NCI-H1694 treated with DMSO at 0.1 percent for 48 hours (cell line): Measurements from ENCODE around the gene INPP5D.
"Not testable (repeated sequence)": the region's sequence is repeated elsewhere in the genome, so short reads cannot be mapped to it uniquely, and the experiment has no call there.

Experiments
- DNase-seq: peaks from one replicate; lab custom pipeline; 2025; lab: John Stamatoyannopoulos, UW

The INPP5D gene

DNA sequence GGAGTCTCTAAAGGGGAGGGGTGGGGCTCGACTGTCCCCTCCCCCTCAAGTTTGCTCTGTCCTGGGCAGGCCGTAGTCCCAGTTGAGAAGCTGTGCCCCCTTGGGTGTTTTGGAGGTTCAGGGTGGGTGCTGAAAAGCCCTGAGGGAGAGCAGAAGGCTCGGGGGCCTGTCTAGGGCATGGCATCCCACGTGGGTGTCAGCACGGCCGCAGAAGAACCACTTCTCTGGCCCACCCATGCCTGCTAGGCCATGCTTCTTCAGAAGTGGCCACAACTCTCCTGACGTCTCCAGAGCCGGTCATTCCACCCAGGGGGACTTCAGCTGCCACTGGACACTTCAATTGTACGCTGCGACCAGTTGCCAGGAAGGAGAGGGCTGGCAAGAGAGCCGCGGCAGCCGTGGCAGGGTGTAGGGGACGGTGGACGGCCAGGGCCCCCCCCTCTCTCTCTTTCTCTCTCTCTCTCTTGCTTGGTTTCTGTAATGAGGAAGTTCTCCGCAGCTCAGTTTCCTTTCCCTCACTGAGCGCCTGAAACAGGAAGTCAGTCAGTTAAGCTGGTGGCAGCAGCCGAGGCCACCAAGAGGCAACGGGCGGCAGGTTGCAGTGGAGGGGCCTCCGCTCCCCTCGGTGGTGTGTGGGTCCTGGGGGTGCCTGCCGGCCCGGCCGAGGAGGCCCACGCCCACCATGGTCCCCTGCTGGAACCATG lies at the start of gene INPP5D:
Gene INPP5D (plus strand): TSS at position 546 of the 704 bp plus-strand sequence. CDS start 137 bp downstream, at position 683.
- no peak for DNase-seq

GRCh38 chr2:233010569-233011267 lies 49.4 kb upstream of the INPP5D start:
- DNase-seq, result no peak

DNA sequence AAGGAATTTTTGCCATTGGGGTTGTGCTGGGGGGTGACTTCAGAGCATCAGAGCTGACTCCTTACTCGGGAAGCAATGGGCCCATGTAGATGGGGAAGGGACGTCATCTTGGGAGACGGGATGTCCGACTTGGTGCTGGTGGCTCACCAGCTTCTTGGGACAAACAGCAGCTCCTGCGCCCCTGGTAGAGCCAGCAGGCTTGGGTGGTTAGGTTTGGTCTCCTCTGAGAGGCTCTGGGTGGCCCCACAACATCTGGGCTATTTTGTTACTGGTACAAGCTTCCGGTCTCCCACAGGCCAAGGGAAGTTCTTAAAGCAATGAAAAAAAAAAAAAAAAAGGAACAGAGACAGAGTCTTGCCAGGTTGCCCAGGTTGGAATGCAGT lies 48.9 kb upstream of the INPP5D start:
- no peak for DNase-seq

GRCh38 chr2:233011702-233012131 lies 48.4 kb upstream of the INPP5D start:
- DNase-seq, result no peak

DNA sequence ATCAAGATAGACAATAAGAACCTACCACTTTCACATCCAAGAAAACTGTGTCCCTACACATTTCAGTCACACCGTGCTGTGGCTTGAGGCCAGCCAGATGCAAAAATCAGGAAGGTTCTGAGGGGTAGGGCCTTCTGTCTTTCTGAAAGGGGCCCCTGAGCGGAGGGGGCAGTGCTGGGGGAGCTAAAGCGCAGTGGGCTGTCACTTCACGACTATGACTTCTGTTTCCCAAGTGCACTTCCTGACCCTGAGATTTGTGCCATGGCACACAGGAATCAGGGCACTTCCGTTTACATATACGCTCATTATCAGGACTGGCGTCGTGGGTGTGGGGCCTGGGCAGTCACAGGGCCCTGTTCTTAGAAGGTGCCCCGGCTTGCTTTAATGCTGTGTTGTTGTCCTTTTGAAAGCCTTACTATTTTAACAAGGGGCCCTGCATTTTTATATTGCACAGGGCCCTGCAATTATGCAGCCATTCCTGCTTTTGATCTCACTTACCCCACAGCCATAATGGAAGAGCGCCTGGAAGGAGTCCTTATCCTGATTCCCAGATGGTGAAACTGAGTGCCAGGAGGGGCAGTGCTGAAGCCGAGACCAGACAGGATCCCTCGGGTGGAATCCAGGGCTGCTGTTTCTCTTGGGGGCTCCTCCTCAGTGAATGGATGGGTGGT lies 47.7 kb upstream of the INPP5D start:
- no peak for DNase-seq

GRCh38 chr2:233013027-233013461 lies 47.1 kb upstream of the INPP5D start, which contains the start of gene NGEF:
NGEF (minus strand) TSS chr2:233013256; CDS start chr2:232974890, 38,366 bp downstream.
- no peak for DNase-seq

GRCh38 chr2:233013650-233014049 lies 46.5 kb upstream of the INPP5D start:
- DNase-seq, result no peak

GRCh38 chr2:233015019-233015645 lies 45.0 kb upstream of the INPP5D start:
- DNase-seq, result no peak

GRCh38 chr2:233017947-233018346 lies 42.2 kb upstream of the INPP5D start:
- DNase-seq, result no peak

DNA sequence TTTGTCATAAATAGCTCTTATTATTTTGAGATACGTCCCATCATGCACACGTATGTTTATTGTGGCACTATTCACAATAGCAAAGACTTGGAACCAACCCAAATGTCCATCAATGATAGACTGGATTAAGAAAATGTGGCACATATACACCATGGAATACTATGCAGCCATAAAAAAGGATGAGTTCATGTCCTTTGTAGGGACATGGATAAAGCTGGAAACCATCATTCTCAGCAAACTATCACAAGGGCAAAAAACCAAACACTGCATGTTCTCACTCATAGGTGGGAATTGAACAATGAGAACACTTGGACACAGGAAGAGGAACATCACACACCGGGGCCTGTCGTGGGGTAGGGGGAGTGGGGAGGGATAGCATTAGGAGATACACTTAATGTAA lies 40.5 kb upstream of the INPP5D start:
- not testable (repeated sequence) for DNase-seq

DNA sequence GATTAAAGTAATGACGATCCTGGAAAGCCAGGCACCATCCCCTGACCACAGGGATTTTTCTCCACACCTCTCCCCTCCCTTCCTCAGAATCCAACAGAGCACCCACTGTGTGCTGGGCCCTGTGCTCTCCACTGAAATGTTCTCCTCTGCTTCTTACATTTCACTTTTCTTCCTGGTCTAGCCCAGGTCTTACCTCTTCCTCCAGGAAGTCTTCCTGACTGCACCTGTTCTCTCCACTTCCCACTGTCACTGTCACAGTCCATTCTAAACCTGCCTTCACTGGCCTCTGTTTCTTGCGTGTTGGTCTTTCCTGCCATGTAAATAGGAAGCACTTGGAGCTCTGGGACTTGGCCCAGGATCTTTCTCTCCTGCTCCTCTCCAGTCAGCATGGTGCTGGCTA lies 39.7 kb upstream of the INPP5D start:
- DNase-seq, result no peak

GRCh38 chr2:233021771-233022170 lies 38.4 kb upstream of the INPP5D start:
- no peak for DNase-seq

DNA sequence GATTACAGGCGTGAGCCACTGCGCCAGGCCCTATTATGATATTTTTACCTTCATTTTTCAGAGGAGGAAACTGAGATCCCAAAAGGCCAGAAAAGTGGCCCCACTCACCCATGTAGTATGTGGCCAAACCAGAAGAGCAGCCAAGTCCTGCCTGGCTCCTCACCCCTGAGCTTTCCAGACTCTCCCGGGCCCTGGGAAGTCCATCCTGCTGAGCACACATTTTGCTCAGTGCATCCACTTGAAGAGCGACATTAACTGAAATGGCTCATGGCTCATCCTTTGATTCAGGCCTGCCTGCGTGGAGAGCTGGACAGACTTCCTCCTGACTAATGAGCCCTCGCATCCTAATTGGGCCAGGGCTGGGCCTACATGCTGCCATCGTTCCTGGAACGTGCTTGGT lies 37.6 kb upstream of the INPP5D start:
- DNase-seq, result no peak

- DNase-seq, result no peak
Measured at GRCh38 chr2:233023007-233023760, 37.0 kb upstream of the INPP5D start.

GRCh38 chr2:233023761-233024410 lies 36.3 kb upstream of the INPP5D start:
- no peak for DNase-seq

- DNase-seq, result no peak
Measured at GRCh38 chr2:233025706-233026105, 34.4 kb upstream of the INPP5D start.

DNA sequence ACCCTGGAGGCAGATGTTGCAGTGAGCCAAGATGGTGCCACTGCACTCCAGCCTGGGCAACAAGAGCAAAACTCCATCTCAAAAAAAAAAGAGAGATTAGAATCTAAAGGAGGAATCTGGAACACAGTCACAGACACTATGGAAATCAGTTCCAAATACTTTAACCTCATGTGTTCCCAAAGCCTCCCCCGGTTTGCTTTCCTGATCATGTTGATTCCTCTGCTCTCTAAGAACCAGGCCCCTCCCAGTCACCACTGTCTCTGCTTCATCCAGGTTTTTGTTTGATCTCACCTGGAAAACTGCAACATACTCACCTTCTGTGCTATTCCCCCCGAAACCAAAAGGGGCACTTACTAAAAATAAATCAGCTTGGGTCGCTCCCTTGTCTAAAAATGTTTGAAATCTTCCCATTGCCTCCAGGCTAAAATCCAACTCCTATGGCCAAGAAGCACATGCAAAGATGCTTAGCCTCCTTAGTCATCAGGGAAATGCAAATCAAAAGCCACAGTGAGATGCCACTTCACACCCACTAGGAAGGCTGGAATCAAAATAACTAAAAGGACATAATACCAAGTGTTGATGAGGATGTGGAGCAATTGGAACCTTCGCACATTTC lies 33.8 kb upstream of the INPP5D start:
- DNase-seq, result no peak

DNA sequence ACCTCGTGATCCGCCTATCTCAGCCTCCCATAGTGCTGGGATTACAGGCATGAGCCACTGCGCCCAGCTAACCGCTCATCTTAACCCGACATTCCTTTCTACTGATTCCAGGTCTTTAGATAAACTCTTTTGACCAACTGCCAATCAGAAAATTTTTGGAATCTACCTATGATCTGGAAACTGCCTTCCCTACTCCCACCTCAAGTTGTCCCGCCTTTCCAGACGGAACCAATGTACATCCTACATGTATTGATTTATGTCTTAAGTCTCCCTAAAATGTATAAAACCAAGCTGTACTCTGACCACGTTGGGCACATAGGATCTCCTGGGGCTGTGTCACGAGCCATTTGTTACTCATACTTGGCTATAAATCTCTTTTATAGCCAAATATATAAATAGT lies 30.8 kb upstream of the INPP5D start:
- DNase-seq, result no peak

- no peak for DNase-seq
Measured at GRCh38 chr2:233031556-233032500, 28.3 kb upstream of the INPP5D start.
